Thyroid gland (tissue), 4 donors: ENCODE measurements around the gene TMEM119.

Source experiments
- CTCF ChIP-seq, 6 experiments: fragments of 200-600 bp in 3 of 6; fragments of 450-650 bp in 3 of 6; sonication (generic) in 3 of 6; IDR thresholded peaks; one replicate each; pipeline ENCODE4 v1.5.1; 2016 to 2019; ENCODE audit warnings: antibody characterized with exemption in 6 of 6, mild to moderate bottlenecking in 2 of 6, inconsistent platforms in 1 of 6, moderate library complexity in 1 of 6
- POLR2A ChIP-seq, 2 donors: fragments of 450-650 bp; IDR thresholded peaks; one replicate each; pipeline ENCODE4 v1.6.1; 2017; ENCODE audit warnings: antibody characterized with exemption in 2 of 2, mild to moderate bottlenecking in 2 of 2, moderate library complexity in 1 of 2

- TF ChIP-seq POLR2A (IDR thresholded peaks at IDR 0.05): no peak
- TF ChIP-seq CTCF (IDR thresholded peaks at IDR 0.05): no peak
These were observed 25.7 kb upstream of the TMEM119 start for GRCh38 chr12:108623577-108623976.
